Measurements from ENCODE around the gene SNTG2. TPM values are rescaled to one million over a fixed set of nuclear protein-coding genes. Genes with fewer than 3 reads are reported as not detected.
"Not testable (repeated sequence)": the region's sequence is repeated elsewhere in the genome, so short reads cannot be mapped to it uniquely, and the experiment has no call there.

Gene SNTG2
- total RNA-seq, 1 experiment from 2014 or later, result 2.1 TPM

DNA sequence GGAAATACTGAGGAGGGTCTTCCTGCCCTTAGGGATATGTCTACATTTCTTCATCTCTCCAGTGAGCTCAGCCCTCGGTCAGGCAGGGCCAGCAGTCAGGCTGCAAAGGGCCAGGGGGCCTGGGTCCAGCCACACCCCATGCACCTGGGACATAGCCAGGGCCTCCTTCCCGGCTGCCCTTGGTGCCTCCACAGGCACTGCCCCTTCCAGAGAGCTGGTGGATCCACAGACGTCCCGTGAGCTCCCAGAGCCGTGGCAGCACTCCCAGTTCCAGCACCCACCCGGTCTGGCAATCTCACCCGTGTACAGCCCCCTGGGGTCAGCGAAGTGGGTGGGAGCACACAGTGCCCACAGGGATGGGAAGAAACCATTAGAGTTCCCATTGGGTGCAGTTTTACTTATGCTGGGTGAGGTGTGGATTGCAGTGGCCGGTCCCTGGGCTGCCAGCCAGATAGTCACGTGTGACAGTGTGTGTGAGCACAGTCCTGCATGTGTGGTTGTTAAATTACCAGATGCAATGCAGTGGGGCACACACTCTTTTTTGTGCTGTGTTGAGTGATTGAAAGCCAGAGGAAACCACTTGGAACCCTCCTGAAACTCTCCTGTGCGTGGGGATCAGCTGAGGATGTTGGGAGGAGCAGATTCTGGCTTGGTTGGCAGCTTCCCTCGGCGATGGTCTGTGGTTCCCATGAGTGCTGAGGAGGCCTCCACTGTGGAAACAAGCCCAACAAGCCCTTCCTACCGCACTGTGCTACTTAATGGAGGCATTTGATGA is 131.0 kb downstream of the SNTG2 start:
- DNase-seq, result no peak
- no peak overlapping the region for H3K4me3 ChIP-seq (ENCODE audit: insufficient read depth, low read depth, low read length)
- no peaks in the 10 kb centered on the region; the same call in none of the 2 replicates for H3K36me3 ChIP-seq (replicated peaks; ENCODE audit: control insufficient read depth, insufficient read depth, low read length)
- no peaks in the 10 kb centered on the region for H3K27me3 ChIP-seq (ENCODE audit: control insufficient read depth, insufficient read depth, low read length)

DNA sequence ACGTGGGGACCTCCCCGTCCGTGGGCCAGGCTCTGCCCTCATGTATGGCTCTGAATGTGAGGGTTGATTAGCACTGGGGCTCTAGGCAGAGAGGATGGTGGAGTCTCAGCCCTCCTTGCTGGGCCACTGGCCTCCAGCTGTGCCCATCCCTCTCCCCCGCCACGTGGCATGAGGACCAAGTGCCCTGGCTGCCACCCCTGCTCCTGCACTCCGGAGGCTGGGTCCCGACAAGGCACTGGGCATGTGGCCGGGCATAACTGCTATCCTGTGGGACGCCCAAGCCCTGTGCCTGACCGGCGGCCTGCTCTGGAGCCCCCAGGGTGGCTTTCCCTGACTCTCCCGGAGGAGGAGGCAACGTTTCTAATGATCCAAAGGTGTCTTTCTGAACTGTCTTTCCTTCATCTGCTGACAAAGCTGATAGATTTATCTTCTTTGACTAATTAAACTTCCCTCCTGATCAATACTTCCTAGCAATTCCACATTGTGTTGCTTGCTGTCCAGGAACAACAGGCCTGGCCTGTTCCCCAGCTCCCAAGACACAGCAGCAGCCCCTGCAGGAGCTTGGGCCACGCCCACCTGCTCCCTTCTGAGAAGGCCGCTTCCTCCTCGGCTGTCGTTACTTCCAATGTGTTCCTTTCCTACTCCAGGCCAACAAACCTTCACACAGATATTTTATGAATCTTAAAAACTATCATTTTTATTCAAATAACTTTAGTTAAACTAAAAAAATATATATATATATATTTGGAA is 132.0 kb downstream of the SNTG2 start:
- no peak overlapping the region for H3K4me3 ChIP-seq (ENCODE audit: insufficient read depth, low read depth, low read length)
- H3K27me3 ChIP-seq (ENCODE audit: control insufficient read depth, insufficient read depth, low read length), result no peaks in the 10 kb centered on the region
- no peaks in the 10 kb centered on the region; the same call in none of the 2 replicates for H3K36me3 ChIP-seq (replicated peaks; ENCODE audit: control insufficient read depth, insufficient read depth, low read length)
- DNase-seq, result peak; percentile 78

GRCh38 chr2:1088192-1088860 is 137.7 kb downstream of the SNTG2 start:
- H3K4me3 ChIP-seq (ENCODE audit: insufficient read depth, low read depth, low read length), result no peak overlapping the region
- no peaks in the 10 kb centered on the region for H3K27me3 ChIP-seq (ENCODE audit: control insufficient read depth, insufficient read depth, low read length)
- peaks cover 1% of the 10 kb centered on the region for H3K36me3 ChIP-seq (replicated peaks; ENCODE audit: control insufficient read depth, insufficient read depth, low read length)
- peak; percentile 8 for DNase-seq

DNA sequence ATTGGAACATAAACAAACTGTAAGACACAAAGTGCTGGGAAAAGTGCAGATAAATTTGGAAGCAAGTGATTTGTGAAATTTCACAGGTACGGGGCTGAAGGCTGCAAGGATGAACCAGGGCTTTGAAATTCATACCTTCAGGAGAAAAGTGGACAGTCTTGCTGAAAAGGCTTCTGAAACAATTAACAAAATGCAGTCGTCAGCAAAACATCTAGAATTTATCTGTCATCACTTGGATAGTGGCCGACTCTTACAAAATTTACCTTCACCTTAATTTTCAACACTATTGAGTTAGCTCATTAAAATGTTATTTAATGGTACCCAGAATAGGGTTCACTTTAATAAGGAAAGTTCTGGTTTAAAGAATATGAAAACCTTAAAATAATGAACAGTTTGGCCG is 138.3 kb downstream of the SNTG2 start:
- no peaks in the 10 kb centered on the region for H3K27me3 ChIP-seq (ENCODE audit: control insufficient read depth, insufficient read depth, low read length)
- H3K4me3 ChIP-seq (ENCODE audit: insufficient read depth, low read depth, low read length), result no peak overlapping the region
- DNase-seq, result peak; percentile 2
- peaks cover 1% of the 10 kb centered on the region; the same call in 1 of the 2 replicates for H3K36me3 ChIP-seq (replicated peaks; ENCODE audit: control insufficient read depth, insufficient read depth, low read length)

DNA sequence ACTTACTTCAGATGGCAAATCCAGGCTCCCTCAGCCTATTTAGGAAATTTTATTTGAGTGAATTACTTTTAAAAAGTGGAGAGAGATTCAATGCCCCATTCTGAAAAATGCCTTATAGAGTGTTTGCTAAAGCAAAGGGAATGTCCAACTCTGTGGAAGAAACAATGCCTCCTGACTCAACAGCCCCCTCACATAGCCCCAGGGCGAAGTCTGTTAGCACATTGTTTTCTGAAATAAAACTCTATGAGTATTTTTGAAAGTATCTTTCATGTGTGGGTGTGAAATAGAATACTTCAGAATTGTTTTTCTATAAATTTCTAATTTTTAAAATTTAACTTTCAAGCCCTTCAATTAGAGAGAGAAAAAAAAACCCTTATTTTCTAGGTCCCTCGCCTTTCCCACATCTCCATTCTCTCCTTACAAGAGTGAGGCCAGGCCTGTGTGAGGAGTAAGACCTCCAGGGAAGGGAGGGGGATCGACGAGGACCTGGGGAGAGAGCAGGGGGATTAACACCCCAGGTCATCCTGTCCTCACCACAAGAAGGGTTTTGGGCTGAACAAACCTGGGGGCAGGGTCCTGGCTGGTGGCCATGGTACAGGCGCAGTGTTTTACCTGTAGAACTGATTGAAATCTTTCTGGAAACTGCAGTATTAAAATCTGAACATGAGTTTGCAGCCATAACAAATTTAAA is 141.4 kb downstream of the SNTG2 start:
- Histone ChIP-seq H3K4me3 (ENCODE audit: insufficient read depth, low read depth, low read length) (no peak overlapping the region), H3K27me3 (ENCODE audit: control insufficient read depth, insufficient read depth, low read length) (no peaks in the 10 kb centered on the region), H3K36me3 (replicated peaks; ENCODE audit: control insufficient read depth, insufficient read depth, low read length) (peaks cover 1% of the 10 kb centered on the region; the same call in 1 of the 2 replicates)
- peak; percentile 65 for DNase-seq

DNA sequence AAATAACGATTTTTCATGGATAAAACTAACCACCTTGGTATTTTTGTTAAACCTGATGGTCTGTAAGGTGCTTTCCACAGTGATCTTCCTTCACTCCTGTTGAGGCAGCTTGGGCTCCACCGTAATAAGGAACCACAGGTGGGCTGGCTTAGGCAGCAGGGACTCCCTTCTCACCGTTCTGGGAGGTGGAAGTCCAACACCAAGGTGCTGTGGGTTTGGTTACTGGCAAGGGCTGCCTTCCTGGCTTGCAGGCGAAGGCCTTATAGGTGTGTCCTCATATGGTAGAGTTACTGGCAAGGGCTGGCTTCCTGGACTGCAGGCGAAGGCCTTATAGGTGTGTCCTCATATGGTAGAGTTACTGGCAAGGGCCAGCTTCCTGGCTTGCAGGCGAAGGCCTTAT is 143.0 kb downstream of the SNTG2 start:
- peak; percentile 18 for DNase-seq
- not testable (repeated sequence) for H3K4me3 ChIP-seq (ENCODE audit: insufficient read depth, low read depth, low read length); H3K36me3 ChIP-seq (replicated peaks; ENCODE audit: control insufficient read depth, insufficient read depth, low read length); H3K27me3 ChIP-seq (ENCODE audit: control insufficient read depth, insufficient read depth, low read length)

GRCh38 chr2:1097101-1097500 is 146.5 kb downstream of the SNTG2 start:
- no peak for DNase-seq
- Histone ChIP-seq H3K27me3 (ENCODE audit: control insufficient read depth, insufficient read depth, low read length) (no peaks in the 10 kb centered on the region), H3K4me3 (ENCODE audit: insufficient read depth, low read depth, low read length) (no peak overlapping the region), H3K36me3 (replicated peaks; ENCODE audit: control insufficient read depth, insufficient read depth, low read length) (no peaks in the 10 kb centered on the region; the same call in none of the 2 replicates)

- peak; percentile 8 for DNase-seq
- Histone ChIP-seq H3K36me3 (replicated peaks; ENCODE audit: control insufficient read depth, insufficient read depth, low read length) (no peaks in the 10 kb centered on the region; the same call in none of the 2 replicates), H3K27me3 (ENCODE audit: control insufficient read depth, insufficient read depth, low read length) (no peaks in the 10 kb centered on the region), H3K4me3 (ENCODE audit: insufficient read depth, low read depth, low read length) (no peak overlapping the region)
Measured at GRCh38 chr2:1099418-1099817, 148.8 kb downstream of the SNTG2 start.

DNA sequence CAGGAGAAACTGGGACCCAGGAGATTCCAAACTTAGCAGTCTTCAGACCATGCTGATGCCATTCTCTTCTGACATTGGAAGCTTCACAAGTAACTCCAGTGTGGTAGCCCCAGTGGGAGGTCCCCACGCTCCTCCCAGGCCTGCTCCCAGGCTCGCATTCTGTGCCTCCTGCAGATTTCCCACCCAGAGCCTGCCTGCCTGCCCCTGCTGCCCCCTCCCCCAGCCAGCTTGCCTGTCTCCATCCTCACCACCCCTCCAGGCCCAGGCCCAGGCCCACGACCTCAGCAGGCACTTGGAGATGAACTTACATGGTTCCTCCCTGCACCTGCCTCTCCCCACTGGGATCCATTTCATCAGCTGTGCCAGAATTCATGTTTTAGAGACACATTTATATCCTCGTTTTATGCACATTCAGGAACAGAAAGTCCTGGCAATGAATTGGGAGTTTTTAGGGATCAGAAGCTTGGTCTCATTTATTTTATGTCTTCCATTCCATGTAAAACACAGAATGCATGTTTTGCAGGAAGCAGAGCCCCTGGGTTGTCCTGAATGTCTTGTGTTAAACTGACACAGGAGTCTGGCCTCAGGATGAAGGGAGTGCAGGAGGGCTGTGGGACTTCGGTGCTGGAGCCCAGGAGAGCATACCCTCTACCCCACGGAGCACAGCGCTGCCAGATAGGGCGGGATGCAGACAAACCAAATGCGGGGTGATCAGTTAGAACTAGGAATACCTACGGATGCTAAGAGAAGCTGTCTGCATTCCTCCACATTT is 150.5 kb downstream of the SNTG2 start:
- Histone ChIP-seq H3K4me3 (ENCODE audit: insufficient read depth, low read depth, low read length) (no peak overlapping the region), H3K27me3 (ENCODE audit: control insufficient read depth, insufficient read depth, low read length) (no peaks in the 10 kb centered on the region), H3K36me3 (replicated peaks; ENCODE audit: control insufficient read depth, insufficient read depth, low read length) (no peaks in the 10 kb centered on the region; the same call in none of the 2 replicates)
- no peak for DNase-seq

DNA sequence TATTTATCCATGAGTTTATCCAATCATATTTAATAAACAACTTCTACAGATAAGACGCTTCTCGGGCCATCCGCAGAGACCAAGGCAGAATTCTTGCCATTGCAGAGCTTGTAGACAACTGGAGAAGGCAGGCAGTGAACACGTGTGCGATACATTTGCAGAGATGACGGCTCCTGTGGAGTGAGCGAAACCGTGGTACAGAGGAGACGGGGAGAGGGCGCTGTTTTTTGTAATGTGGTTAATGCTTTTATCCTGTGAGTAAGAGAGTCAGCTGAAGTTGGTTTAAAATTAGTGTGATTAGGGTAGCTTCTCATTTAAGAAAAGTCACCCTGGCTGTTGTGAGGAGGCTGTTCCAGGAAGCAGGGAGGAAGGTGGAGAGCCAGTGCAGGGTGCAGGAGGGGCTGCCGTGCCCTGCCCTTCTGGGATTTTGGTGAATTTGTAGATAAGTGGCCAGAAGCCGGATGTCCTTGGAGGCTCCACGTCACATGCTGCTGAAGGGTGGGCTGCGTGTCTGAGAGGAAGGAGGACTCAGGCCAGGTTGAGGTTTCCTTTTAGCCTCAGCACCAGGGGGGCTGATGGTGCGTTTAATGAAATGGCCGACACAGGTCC is 151.4 kb downstream of the SNTG2 start:
- Histone ChIP-seq H3K4me3 (ENCODE audit: insufficient read depth, low read depth, low read length) (no peak overlapping the region), H3K36me3 (replicated peaks; ENCODE audit: control insufficient read depth, insufficient read depth, low read length) (no peaks in the 10 kb centered on the region; the same call in none of the 2 replicates), H3K27me3 (ENCODE audit: control insufficient read depth, insufficient read depth, low read length) (no peaks in the 10 kb centered on the region)
- no peak for DNase-seq

DNA sequence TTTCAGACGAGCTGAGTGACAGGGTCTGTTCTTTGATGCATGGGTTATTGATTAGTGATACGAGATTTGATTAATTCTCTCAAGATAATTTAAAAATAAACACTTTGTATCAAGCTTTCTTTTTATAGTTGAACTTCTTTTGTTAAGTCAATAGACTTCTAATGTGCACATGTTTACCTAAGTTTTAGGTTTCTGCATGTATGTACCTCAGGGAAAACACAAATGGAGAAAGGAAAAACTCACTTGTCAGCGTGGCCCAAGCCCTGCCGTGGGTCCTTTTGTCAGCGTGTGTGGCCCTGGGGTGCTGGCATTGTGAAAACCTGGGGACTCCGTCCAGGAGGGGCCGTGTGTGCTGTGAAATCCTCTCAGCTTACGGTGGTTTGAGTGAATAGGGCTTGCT is 153.7 kb downstream of the SNTG2 start:
- DNase-seq, result no peak
- Histone ChIP-seq H3K36me3 (replicated peaks; ENCODE audit: control insufficient read depth, insufficient read depth, low read length) (no peaks in the 10 kb centered on the region; the same call in 1 of the 2 replicates), H3K4me3 (ENCODE audit: insufficient read depth, low read depth, low read length) (no peak overlapping the region), H3K27me3 (ENCODE audit: control insufficient read depth, insufficient read depth, low read length) (no peaks in the 10 kb centered on the region)

DNA sequence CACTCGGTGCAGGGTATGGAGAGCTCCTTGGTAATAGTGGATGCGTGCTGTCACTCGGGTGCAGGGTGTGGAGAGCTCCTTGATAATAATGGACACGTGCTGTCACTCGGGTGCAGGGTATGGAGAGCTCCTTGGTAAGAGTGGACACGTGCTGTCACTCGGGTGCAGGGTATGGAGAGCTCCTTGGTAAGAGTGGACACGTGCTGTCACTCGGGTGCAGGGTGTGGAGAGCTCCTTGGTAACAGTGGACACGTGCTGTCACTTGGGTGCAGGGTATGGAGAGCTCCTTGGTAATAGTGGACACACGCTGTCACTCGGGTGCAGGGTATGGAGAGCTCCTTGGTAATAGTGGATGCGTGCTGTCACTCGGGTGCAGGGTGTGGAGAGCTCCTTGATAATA is 155.7 kb downstream of the SNTG2 start:
- H3K4me3 ChIP-seq (ENCODE audit: insufficient read depth, low read depth, low read length); DNase-seq; H3K36me3 ChIP-seq (replicated peaks; ENCODE audit: control insufficient read depth, insufficient read depth, low read length); H3K27me3 ChIP-seq (ENCODE audit: control insufficient read depth, insufficient read depth, low read length): not testable (repeated sequence)

DNA sequence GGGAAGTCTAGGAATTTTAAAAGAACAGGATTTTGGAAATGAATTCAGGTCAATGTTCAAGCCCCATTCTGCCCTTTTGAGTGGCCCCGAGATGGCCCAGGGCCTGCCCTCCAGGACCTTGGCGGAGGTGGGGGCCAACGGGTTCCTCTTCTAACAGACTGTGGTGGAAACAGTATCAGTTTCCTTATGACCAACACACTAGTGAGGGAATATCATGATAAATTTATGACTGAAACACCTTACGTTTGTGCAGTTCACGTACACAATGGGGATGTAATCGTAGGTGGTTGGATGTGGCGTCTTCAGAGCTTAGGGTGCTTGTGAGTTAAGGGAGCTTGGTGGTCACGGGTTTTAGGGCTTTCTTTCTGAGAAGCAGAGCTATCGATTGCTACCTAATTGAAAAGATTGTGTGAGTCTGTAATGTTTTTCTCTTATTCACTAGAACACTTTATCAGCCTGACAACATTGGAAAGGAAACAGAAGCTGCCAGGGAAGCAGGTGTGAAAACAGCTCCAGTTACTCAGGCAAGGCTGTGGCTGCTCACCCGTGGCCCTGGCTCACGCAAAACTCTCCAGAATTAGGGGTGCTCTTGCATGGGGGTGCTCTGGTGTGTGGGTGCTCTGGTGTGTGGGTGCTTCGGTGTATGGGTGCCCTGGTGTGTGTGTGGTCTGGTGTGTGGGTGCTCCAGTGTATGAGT is 165.3 kb downstream of the SNTG2 start:
- peaks cover 5% of the 10 kb centered on the region for H3K36me3 ChIP-seq (replicated peaks; ENCODE audit: control insufficient read depth, insufficient read depth, low read length)
- H3K4me3 ChIP-seq (ENCODE audit: insufficient read depth, low read depth, low read length), result no peak overlapping the region
- no peaks in the 10 kb centered on the region for H3K27me3 ChIP-seq (ENCODE audit: control insufficient read depth, insufficient read depth, low read length)
- DNase-seq, result no peak

Measured in H7 (cell line).